Measurements from ENCODE around the gene CHIA.

DNA sequence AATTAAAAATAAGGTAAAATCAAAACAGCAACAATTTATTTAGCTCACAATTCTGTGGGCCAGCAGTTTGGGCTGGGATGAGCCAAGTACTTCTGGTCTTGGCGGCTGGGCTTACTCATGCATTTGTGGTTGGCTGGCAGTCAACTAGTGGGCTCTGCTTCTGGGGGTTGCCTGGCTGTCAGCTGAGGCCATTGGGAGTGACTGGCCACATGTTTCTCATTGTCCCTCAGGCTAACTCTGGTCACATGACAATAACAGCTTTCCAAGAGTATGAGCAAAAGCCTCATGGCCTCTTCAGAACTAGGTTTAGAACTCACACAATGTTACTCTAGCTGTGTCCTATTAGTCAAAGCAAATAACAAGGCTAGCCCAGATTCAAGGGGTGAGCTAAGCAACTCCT is 15.6 kb upstream of the CHIA start:
- TF ChIP-seq, protein P1, sequence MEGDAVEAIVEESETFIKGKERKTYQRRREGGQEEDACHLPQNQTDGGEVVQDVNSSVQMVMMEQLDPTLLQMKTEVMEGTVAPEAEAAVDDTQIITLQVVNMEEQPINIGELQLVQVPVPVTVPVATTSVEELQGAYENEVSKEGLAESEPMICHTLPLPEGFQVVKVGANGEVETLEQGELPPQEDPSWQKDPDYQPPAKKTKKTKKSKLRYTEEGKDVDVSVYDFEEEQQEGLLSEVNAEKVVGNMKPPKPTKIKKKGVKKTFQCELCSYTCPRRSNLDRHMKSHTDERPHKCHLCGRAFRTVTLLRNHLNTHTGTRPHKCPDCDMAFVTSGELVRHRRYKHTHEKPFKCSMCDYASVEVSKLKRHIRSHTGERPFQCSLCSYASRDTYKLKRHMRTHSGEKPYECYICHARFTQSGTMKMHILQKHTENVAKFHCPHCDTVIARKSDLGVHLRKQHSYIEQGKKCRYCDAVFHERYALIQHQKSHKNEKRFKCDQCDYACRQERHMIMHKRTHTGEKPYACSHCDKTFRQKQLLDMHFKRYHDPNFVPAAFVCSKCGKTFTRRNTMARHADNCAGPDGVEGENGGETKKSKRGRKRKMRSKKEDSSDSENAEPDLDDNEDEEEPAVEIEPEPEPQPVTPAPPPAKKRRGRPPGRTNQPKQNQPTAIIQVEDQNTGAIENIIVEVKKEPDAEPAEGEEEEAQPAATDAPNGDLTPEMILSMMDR (IDR thresholded peaks at IDR 0.05): no peak
- TF ChIP-seq POLR2A (IDR thresholded peaks at IDR 0.05) (no peak), POLR2AphosphoS5 (IDR thresholded peaks at IDR 0.05) (peak; percentile 20 to 47 (median 33))
